ENCODE data around the gene NOX3. TPM values are rescaled to one million over a fixed set of nuclear protein-coding genes. Genes with fewer than 3 reads are reported as not detected.
A peak's percentile ranks its signal among the peaks of the same experiment; 100 is the strongest.

The NOX3 gene
- total RNA-seq, 6 experiments from 2014 or later, result not detected

- Mint-ChIP-seq H3K27ac (no peak overlapping the region), H3K4me1 (ENCODE audit: low read depth) (peaks cover 10% of the 10 kb centered on the region), H3K36me3 (ENCODE audit: low read depth) (no peaks in the 10 kb centered on the region), H3K9me3 (no peaks in the 10 kb centered on the region), H3K27me3 (ENCODE audit: insufficient read depth) (no peaks in the 10 kb centered on the region; the same call in 1 of the 2 replicates), H3K4me3 (no peak overlapping the region)
- DNase-seq, result peak; percentile 22
- TF ChIP-seq CTCF (IDR thresholded peaks at IDR 0.05), result no peak
Measured at GRCh38 chr6:155412335-155412734, 43.3 kb downstream of the NOX3 start.

GRCh38 chr6:155411154-155412052 lies 44.2 kb downstream of the NOX3 start:
- no peak for DNase-seq
- Mint-ChIP-seq H3K36me3 (ENCODE audit: low read depth) (no peaks in the 10 kb centered on the region), H3K4me1 (ENCODE audit: low read depth) (0 out of 2 replicates have a peak, but pooled peaks cover 4% of the 10 kb centered on the region), H3K4me3 (no peak overlapping the region), H3K9me3 (no peaks in the 10 kb centered on the region), H3K27ac (no peak overlapping the region), H3K27me3 (ENCODE audit: insufficient read depth) (peaks cover 1% of the 10 kb centered on the region)
- TF ChIP-seq CTCF (IDR thresholded peaks at IDR 0.05), result no peak

DNA sequence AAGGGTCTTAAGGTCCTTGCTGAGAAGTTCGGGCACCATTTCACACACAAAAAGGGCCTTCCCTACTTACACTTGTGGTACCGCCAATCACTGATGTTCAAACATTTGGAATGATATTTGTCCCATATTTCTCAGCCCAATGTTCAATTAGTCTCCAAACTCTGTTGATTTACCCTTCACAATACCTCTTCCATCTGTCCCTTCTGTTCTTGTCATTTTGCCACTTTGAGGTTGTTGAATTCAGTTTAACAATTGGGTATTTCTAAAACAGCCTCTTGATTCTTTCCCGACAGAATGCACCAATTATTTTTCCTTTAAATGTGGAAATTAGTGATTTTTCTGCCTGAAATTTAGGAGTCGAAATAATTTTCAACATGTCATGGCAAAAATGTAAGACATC lies 46.2 kb downstream of the NOX3 start:
- peaks cover 1% of the 10 kb centered on the region for H3K27me3 Mint-ChIP-seq (ENCODE audit: insufficient read depth)
- 0 out of 2 replicates have a peak, but pooled peaks cover 4% of the 10 kb centered on the region for H3K4me1 Mint-ChIP-seq (ENCODE audit: low read depth)
- no peaks in the 10 kb centered on the region for H3K36me3 Mint-ChIP-seq (ENCODE audit: low read depth)

GRCh38 chr6:155408981-155409380 lies 46.7 kb downstream of the NOX3 start:
- Mint-ChIP-seq H3K36me3 (ENCODE audit: low read depth) (no peaks in the 10 kb centered on the region), H3K4me3 (no peak overlapping the region), H3K4me1 (ENCODE audit: low read depth) (0 out of 2 replicates have a peak, but pooled peaks cover 4% of the 10 kb centered on the region), H3K27ac (no peak overlapping the region), H3K27me3 (ENCODE audit: insufficient read depth) (peaks cover 1% of the 10 kb centered on the region), H3K9me3 (no peaks in the 10 kb centered on the region)
- DNase-seq, result no peak
- peak; percentile 19; the same call in 1 of the 2 replicates for TF ChIP-seq CTCF (IDR thresholded peaks at IDR 0.05)

More for the DNA sequence above, 46.2 kb downstream of the NOX3 start:
- TF ChIP-seq CTCF (IDR thresholded peaks at IDR 0.05), result no peak
- Mint-ChIP-seq H3K4me3 (no peak overlapping the region), H3K27ac (no peak overlapping the region), H3K9me3 (no peaks in the 10 kb centered on the region)
- DNase-seq, result no peak

DNA sequence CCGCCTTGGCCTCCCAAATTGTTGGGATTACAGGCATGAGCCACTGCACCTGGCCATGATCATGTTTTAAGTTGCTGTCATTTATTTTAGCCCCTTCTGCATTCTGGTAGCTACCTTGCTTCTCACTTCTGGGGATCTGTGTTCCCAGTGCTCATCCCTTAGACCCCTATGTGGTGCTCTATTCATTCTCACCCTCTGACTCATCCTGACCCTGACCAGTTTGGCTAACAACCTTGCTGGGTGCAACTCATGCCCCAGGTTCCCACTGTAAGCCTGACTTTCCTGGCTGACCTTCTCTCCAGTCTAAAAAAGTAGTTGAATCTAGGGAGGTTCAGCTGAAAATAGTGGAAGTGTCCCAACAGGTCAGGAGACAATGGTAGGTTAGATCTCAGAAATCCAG lies 47.4 kb downstream of the NOX3 start:
- TF ChIP-seq CTCF (IDR thresholded peaks at IDR 0.05), result no peak
- DNase-seq, result no peak
- Mint-ChIP-seq H3K27ac (no peak overlapping the region), H3K4me3 (no peak overlapping the region), H3K27me3 (ENCODE audit: insufficient read depth) (peaks cover 1% of the 10 kb centered on the region), H3K4me1 (ENCODE audit: low read depth) (0 out of 2 replicates have a peak, but pooled peaks cover 4% of the 10 kb centered on the region), H3K9me3 (no peaks in the 10 kb centered on the region), H3K36me3 (ENCODE audit: low read depth) (no peaks in the 10 kb centered on the region)

Measured in HFFc6 (cell line).